OCI-LY3 (cell line): ENCODE data around the gene LARGE1.

ENCODE experiments used
- H2AFZ ChIP-seq: fragments of 200-600, 300-600 bp; shearing (Covaris generic); 2 replicates; pipeline ENCODE4 v1.6.0; 2014; ENCODE audit warnings: antibody characterized with exemption, low read depth, low read length
- H3K27ac ChIP-seq: fragments of 200-600, 300-600 bp; sonication (generic); 2 replicates; pipeline ENCODE4 v1.5.1; 2014; ENCODE audit warnings: mild to moderate bottlenecking, low read length, moderate library complexity, mixed read lengths
- H3K27me3 ChIP-seq: fragments of 200-600, 300-600 bp; sonication (generic); 2 replicates; pipeline ENCODE4 v1.6.1; 2014; ENCODE audit warnings: low read depth, low read length, mixed read lengths
- H3K36me3 ChIP-seq: fragments of 200-600, 300-600 bp; sonication (generic); replicated peaks from 2 replicates; pipeline ENCODE3; 2014; ENCODE audit warnings: low read depth, low read length, mixed read lengths
- H3K4me1 ChIP-seq: fragments of 300-600, 200-600 bp; sonication (generic); 2 replicates; pipeline ENCODE4 v1.6.1; 2014; ENCODE audit warnings: low read length, mixed read lengths
- H3K4me2 ChIP-seq: fragments of 200-600, 300-600 bp; sonication (generic); 2 replicates; pipeline ENCODE4 v1.6.1; 2014; ENCODE audit warnings: low read length, mixed read lengths
- H3K4me3 ChIP-seq: fragments of 300-600, 200-600 bp; sonication (generic); 2 replicates; pipeline ENCODE4 v1.5.1; 2014; ENCODE audit warnings: antibody characterized with exemption, mild to moderate bottlenecking, low read length, moderate library complexity
- H3K79me2 ChIP-seq: fragments of 300-600, 200-600 bp; shearing (Covaris generic); 2 replicates; pipeline ENCODE4 v1.6.1; 2014; ENCODE audit warnings: mild to moderate bottlenecking, low read length, mixed read lengths
- H3K9ac ChIP-seq: fragments of 300-600, 200-600 bp; shearing (Covaris generic); 2 replicates; pipeline ENCODE4 v1.6.0; 2014; ENCODE audit warnings: mild to moderate bottlenecking, low read length, moderate library complexity
- H3K9me3 ChIP-seq: fragments of 200-600, 300-600 bp; shearing (Covaris generic); 2 replicates; pipeline ENCODE4 v1.6.1; 2014; ENCODE audit warnings: low read length, mixed read lengths; ENCODE audit not compliant: insufficient read depth
- H4K20me1 ChIP-seq: fragments of 200-600, 300-600 bp; sonication (generic); 2 replicates; pipeline ENCODE4 v1.6.1; 2016; ENCODE audit warnings: low read length, mixed read lengths; ENCODE audit not compliant: insufficient read depth
- CTCF ChIP-seq: fragments of 200-600, 300-600 bp; sonication (generic); IDR thresholded peaks from 2 replicates; pipeline ENCODE4 v1.5.1; 2014; ENCODE audit warnings: antibody characterized with exemption, low read length, low read depth
- EZH2phosphoT487 ChIP-seq: fragments of 200-600 bp; shearing (Covaris generic); IDR thresholded peaks from 2 replicates; pipeline ENCODE4 v1.6.1; 2018; ENCODE audit warnings: antibody characterized with exemption, mixed run types, low read depth

The LARGE1 gene

DNA sequence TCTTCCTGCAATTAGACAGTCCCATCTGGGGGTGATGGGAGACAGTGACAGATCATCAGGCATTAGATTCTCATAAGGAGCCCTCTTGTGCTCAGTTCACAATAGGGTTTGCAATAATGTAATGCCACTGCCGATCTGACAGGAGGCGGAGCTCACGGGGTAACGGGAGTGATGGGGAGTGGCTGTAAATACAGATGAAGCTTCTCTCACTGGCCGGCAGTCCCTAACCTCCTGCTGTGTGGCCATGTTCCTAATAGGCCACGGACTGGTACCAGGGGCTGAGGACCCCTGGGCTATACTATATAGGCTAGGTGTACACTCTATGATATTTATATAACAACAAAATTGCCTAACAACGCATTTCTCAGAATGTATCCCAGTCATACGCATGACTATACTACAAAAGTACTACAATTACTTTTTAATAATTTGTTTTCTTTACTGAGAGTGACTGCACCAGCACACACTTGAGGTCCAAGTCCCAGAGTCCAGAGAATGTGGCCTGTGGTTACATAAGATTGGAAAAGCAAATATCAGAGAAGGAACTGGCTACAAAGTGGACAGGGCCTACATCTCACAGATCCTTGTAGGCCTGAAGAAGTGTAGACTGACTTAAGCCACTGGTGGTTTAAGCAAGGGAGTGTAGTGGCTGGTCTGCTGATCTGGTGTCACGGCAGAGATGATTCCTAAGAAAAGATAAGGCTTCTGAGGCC, 200.0 kb downstream of the LARGE1 start:
- H3K9ac ChIP-seq = no peak overlapping the region
- H3K4me1 ChIP-seq = peaks cover 7% of the 10 kb centered on the region
- peaks cover 9% of the 10 kb centered on the region; the same call in 1 of the 2 replicates for H3K79me2 ChIP-seq
- H3K27ac ChIP-seq = no peak overlapping the region
- no peaks in the 10 kb centered on the region for H3K9me3 ChIP-seq
- no peaks in the 10 kb centered on the region for H3K27me3 ChIP-seq
- H2AFZ ChIP-seq = no peak overlapping the region
- no peaks in the 10 kb centered on the region for H3K36me3 ChIP-seq
- H3K4me2 ChIP-seq = no peak overlapping the region
- TF ChIP-seq EZH2phosphoT487 = no peak
- no peak for TF ChIP-seq CTCF
- peaks cover 11% of the 10 kb centered on the region for H4K20me1 ChIP-seq
- H3K4me3 ChIP-seq = no peak overlapping the region

DNA sequence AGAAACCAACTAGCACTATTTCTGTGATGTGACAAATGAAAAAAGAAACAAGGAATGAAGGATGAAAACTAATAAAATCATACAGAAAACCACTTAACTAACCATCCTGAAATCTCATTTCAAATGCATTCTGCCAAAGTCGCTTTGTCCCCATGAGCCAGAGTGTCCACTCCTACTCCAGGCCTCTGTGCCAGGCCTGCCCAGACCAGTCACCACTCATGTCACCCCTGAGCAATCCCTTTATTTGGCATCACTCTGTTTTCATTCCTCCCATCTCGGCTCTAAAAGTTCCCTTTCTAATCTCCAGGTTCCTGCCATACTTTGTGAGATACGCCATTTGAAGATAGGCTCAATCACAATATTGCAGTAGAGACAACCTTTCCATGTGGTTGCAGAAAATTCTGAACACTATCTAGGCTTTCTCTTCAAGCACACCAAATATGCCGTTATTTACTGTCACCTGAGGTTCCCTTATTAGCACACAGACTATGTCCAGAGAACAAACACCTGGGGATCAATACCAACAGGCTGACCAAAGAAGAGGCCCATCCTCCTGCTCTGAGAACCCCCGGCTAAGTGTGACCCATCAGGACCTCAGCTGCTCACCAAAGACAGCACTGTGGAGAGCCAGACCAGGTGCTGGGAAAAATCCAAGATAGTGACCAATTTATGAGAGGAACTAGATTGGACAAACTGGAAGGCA, 202.4 kb downstream of the LARGE1 start:
- H3K27me3 ChIP-seq = no peaks in the 10 kb centered on the region
- H3K4me3 ChIP-seq = no peak overlapping the region
- no peak overlapping the region for H3K27ac ChIP-seq
- H3K4me2 ChIP-seq = no peak overlapping the region
- 0 out of 2 replicates have a peak, but pooled peaks cover 10% of the 10 kb centered on the region for H3K79me2 ChIP-seq
- no peak overlapping the region for H2AFZ ChIP-seq
- H3K4me1 ChIP-seq = no peaks in the 10 kb centered on the region
- peaks cover 8% of the 10 kb centered on the region; the same call in 1 of the 2 replicates for H3K9me3 ChIP-seq
- peaks cover 4% of the 10 kb centered on the region; the same call in 1 of the 2 replicates for H4K20me1 ChIP-seq
- TF ChIP-seq EZH2phosphoT487 (no peak), CTCF (no peak)
- H3K36me3 ChIP-seq = peaks cover 12% of the 10 kb centered on the region
- H3K9ac ChIP-seq = no peak overlapping the region

DNA sequence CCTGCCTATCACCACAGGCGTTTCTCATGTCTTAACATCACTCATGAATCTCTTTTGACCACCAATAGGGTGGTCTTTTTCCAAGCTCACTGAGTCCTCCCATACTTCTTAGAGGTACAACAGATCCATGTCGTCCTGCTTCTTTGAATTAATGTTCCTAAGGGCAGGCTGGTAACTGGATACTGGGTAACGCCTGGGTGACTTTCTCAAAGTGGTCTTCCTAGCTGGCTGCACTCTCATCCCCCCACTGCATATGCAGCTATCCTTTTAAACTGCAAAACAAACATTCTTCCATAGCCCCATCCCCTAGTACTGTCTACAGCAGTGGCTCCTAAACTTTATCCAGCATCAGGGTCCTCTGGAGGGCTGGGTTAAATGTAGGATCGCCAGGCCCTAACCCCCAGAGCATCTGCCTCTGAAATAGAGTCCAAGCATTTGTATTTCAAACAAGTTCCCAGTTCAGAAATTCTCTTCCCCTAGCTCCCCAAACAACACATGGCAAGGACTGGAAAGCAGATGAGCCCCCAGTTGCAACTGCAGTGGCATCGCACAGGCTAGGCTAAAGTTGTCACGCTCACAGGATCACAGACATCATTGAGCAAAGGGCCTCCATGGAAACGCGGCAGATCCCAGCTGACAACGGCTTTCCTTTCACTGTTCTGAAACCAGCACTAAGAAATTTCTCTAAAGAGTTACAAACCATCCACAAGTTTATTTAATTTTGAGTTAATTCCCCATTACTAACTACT, 204.9 kb downstream of the LARGE1 start:
- H3K27me3 ChIP-seq = no peaks in the 10 kb centered on the region
- H3K4me3 ChIP-seq = no peak overlapping the region
- no peak overlapping the region for H3K27ac ChIP-seq
- peaks cover 8% of the 10 kb centered on the region; the same call in 1 of the 2 replicates for H3K9me3 ChIP-seq
- no peak overlapping the region for H3K4me2 ChIP-seq
- no peak overlapping the region for H3K9ac ChIP-seq
- H4K20me1 ChIP-seq = no peaks in the 10 kb centered on the region; the same call in 1 of the 2 replicates
- H3K79me2 ChIP-seq = 0 out of 2 replicates have a peak, but pooled peaks cover 10% of the 10 kb centered on the region
- no peak overlapping the region for H2AFZ ChIP-seq
- TF ChIP-seq CTCF (no peak), EZH2phosphoT487 (no peak)
- H3K4me1 ChIP-seq = no peaks in the 10 kb centered on the region
- peaks cover 15% of the 10 kb centered on the region for H3K36me3 ChIP-seq

GRCh38 chr22:33710326-33710725, 209.9 kb downstream of the LARGE1 start:
- peaks cover 8% of the 10 kb centered on the region; the same call in 1 of the 2 replicates for H3K9me3 ChIP-seq
- no peak overlapping the region for H3K27ac ChIP-seq
- H3K4me3 ChIP-seq = no peak overlapping the region
- H2AFZ ChIP-seq = no peak overlapping the region
- no peak overlapping the region for H3K9ac ChIP-seq
- no peak overlapping the region for H3K4me2 ChIP-seq
- H4K20me1 ChIP-seq = peaks cover 12% of the 10 kb centered on the region
- H3K27me3 ChIP-seq = no peaks in the 10 kb centered on the region
- TF ChIP-seq CTCF (no peak), EZH2phosphoT487 (no peak)
- H3K36me3 ChIP-seq = peaks cover 16% of the 10 kb centered on the region
- H3K4me1 ChIP-seq = no peaks in the 10 kb centered on the region
- 0 out of 2 replicates have a peak, but pooled peaks cover 3% of the 10 kb centered on the region for H3K79me2 ChIP-seq
